GM21360 (cell line): ENCODE measurements around the gene PCDHGA11.
A peak's percentile ranks its signal among the peaks of the same experiment; 100 is the strongest.
"Not testable (repeated sequence)": the region's sequence is repeated elsewhere in the genome, so short reads cannot be mapped to it uniquely, and the experiment has no call there.

Experiments
- ATAC-seq: cut with Tn5 transposase; IDR thresholded peaks from one replicate; pipeline ENCODE4 v1.9.1; 2021; ENCODE audit warnings: mild to moderate bottlenecking, moderate library complexity; ENCODE audit not compliant: unreplicated experiment

The PCDHGA11 gene

GRCh38 chr5:141430332-141431113, 9.7 kb downstream of the PCDHGA11 start, which contains the start of gene PCDHGA12:
TSS of gene PCDHGA12 (plus strand) at chr5:141430507. CDS start at chr5:141430760, 253 bp downstream.
- peak; percentile 93 for ATAC-seq

GRCh38 chr5:141431286-141431685, 10.4 kb downstream of the PCDHGA11 start:
- peak; percentile 47 for ATAC-seq

- ATAC-seq = not testable (repeated sequence)
These were observed 11.5 kb downstream of the PCDHGA11 start for GRCh38 chr5:141432308-141432707.

GRCh38 chr5:141432726-141433125, 11.9 kb downstream of the PCDHGA11 start:
- ATAC-seq = not testable (repeated sequence)

- no peak for ATAC-seq
These were observed 13.2 kb downstream of the PCDHGA11 start for GRCh38 chr5:141434006-141434405.

- ATAC-seq = no peak
These were observed 16.4 kb downstream of the PCDHGA11 start for GRCh38 chr5:141437221-141437620.

- ATAC-seq = no peak
These were observed 18.7 kb downstream of the PCDHGA11 start for GRCh38 chr5:141439411-141440141.

GRCh38 chr5:141440341-141440740, 19.5 kb downstream of the PCDHGA11 start:
- ATAC-seq = no peak

- ATAC-seq = no peak
These were observed 20.8 kb downstream of the PCDHGA11 start for GRCh38 chr5:141441571-141442170.

- ATAC-seq = no peak
These were observed 44.5 kb downstream of the PCDHGA11 start for GRCh38 chr5:141465351-141465750.
